Adrenal gland (tissue), 12 donors: ENCODE results near the gene DHCR24. TPM values are rescaled to one million over a fixed set of nuclear protein-coding genes. Genes with fewer than 3 reads are reported as not detected.

ENCODE experiments used
- DNase-seq, 7 donors: peaks; one replicate each; pipeline ENCODE4 v3.0.0-alpha.2; 2019 to 2020
- H3K27ac ChIP-seq, 5 donors: fragments of 200-600 bp; sonication (generic) in 4 of 5; 1 replicate in 3 of 5; 2 replicates in 2 of 5; pipeline versions ENCODE4 v1.5.1 to v1.8.0; 2016 to 2020; ENCODE audit warnings: mild to moderate bottlenecking in 1 of 5
- H3K27me3 ChIP-seq: fragments of 200-600 bp; 2 replicates; pipeline ENCODE4 v1.8.0; 2021
- H3K36me3 ChIP-seq, 2 donors: fragments of 200-600 bp; replicated peaks in 1 of 2; 1 replicate in 1 of 2; 2 replicates in 1 of 2; pipeline versions ENCODE4 v1.5.1 to v1.8.0; 2018 to 2022
- H3K4me1 ChIP-seq, 2 donors: fragments of 200-600 bp; replicated peaks in 1 of 2; 1 replicate in 1 of 2; 2 replicates in 1 of 2; pipeline versions ENCODE4 v1.5.1 to v1.8.0; 2018 to 2021
- H3K4me3 ChIP-seq, 4 donors: fragments of 200-600 bp; sonication (generic) in 3 of 4; one replicate each; pipeline ENCODE4 v1.5.1; 2016 to 2018
- H3K9me3 ChIP-seq, 3 donors: fragments of 200-600 bp; sonication (generic) in 1 of 3; replicated peaks in 1 of 3; 1 replicate in 2 of 3; 2 replicates in 1 of 3; pipeline versions ENCODE4 v1.5.1 to v1.8.0; 2016 to 2021
- CTCF ChIP-seq, 6 experiments: fragments of 450-650 bp in 4 of 6; fragments of 200-600 bp in 2 of 6; sonication (generic) in 1 of 6; IDR thresholded peaks; 1 replicate in 5 of 6; 2 replicates in 1 of 6; pipeline versions ENCODE4 v1.5.1 to v1.8.0; 2016 to 2021; ENCODE audit warnings: antibody characterized with exemption in 6 of 6, mild to moderate bottlenecking in 2 of 6, moderate library complexity in 1 of 6
- POLR2A ChIP-seq, 2 donors: fragments of 450-650 bp; IDR thresholded peaks; one replicate each; pipeline ENCODE4 v1.6.1; 2017; ENCODE audit warnings: antibody characterized with exemption in 2 of 2, mild to moderate bottlenecking in 2 of 2, moderate library complexity in 1 of 2
- WGBS, 4 donors: extraction: QIAGEN DNeasy Blood & Tissue Kit in 2 of 4; methylation state at CpG; one replicate each; pipeline versions ENCODE4 v1.1.5 to v1.1.7; 2013 to 2017; 5-methylcytosine and 5-hydroxymethylcytosine counted together
- intact Hi-C, 2 donors: fragments of 100-400 bp; cut with DNase I; formaldehyde crosslinking; loops; one replicate each; pipeline versions ENCODE4 v1.14.1 to v1.15.0; 2022 to 2023
- polyA plus RNA-seq, 3 donors: library from polyadenylated mRNA; stranded (reverse); fragments of 200-250 nt in 2 of 3; fragments of 350-450 nt in 1 of 3; fragmentation: Illumina TruSeq in 1 of 3; extraction: RNeasy Lipid Tissue Mini Kit (QIAGEN cat#74804) in 1 of 3; gene quantifications; one replicate each; pipeline ENCODE4 v1.2.3, GENCODE V29; 2013 to 2014
- total RNA-seq, 9 donors: library from RNA; depleted of rRNA in 4 of 9; stranded (reverse); fragments of >200 nt in 4 of 9; fragments of 120-200 nt in 1 of 9; fragmentation: NEBNext Ultra II Directional in 1 of 9; extraction: Animal tissue kit (Norgen Biotek cat#: 25700) in 1 of 9; gene quantifications; one replicate each; pipeline versions ENCODE4 v1.1.0 to v1.2.4, GENCODE V29; 2013 to 2023
- donor health status: healthy with polysubstance abuse.
- donor health status: Bipolar disorder and iron deficiency.
- donor health status: DM: yes; HTN: yes; CAD: no.
- donor health status: DM: no; HTN: no; CAD: no.
- donor health status: DM: no; HTN: no; CAD: no.
- donor health status: DM: yes; HTN: yes; CAD: no.

DHCR24 gene
- total and polyA plus RNA-seq, 12 donors: 138 to 4,801 (median 2,741) TPM

- peak in 1 of 7 donors; percentile 31 for DNase-seq
Measured at GRCh38 chr1:54839824-54840223, 47.2 kb downstream of the DHCR24 start.

GRCh38 chr1:54838565-54839180, 48.3 kb downstream of the DHCR24 start:
- WGBS, 4 donors: 77 to 87% (median 83%) methylated on average over 5 of the region's 5 CpGs
- DNase-seq: peak in 1 of 7 donors; percentile 29

More at GRCh38 chr1:54839824-54840223, 47.2 kb downstream of the DHCR24 start:
- Histone ChIP-seq H3K36me3 (no peaks in the 10 kb centered on the region), H3K4me1 (no peaks in the 10 kb centered on the region), H3K27me3 (no peaks in the 10 kb centered on the region), H3K9me3 (no peaks in the 10 kb centered on the region), H3K4me3 (no peak overlapping the region), H3K27ac (no peak overlapping the region)
- 53 to 68% (median 57%) methylated on average over 2 of the region's 2 CpGs for WGBS, 4 donors
- TF ChIP-seq POLR2A (IDR thresholded peaks at IDR 0.05): no peak
- no peak for TF ChIP-seq CTCF (IDR thresholded peaks at IDR 0.05)
- intact Hi-C loops: no loop called here

GRCh38 chr1:54837002-54837853, 49.8 kb downstream of the DHCR24 start:
- H3K9me3 ChIP-seq: no peaks in the 10 kb centered on the region
- H3K27me3 ChIP-seq: no peaks in the 10 kb centered on the region
- H3K4me1 ChIP-seq: no peaks in the 10 kb centered on the region
- peak in 1 of 7 donors; percentile 34 for DNase-seq
- intact Hi-C loops: no loop called here
- TF ChIP-seq POLR2A (IDR thresholded peaks at IDR 0.05) (no peak), CTCF (IDR thresholded peaks at IDR 0.05) (no peak)
- no peak overlapping the region for H3K27ac ChIP-seq
- H3K36me3 ChIP-seq: no peaks in the 10 kb centered on the region
- WGBS, 4 donors: 69 to 76% (median 74%) methylated on average over 4 to 6 of the region's 6 CpGs
- H3K4me3 ChIP-seq: no peak overlapping the region

More at GRCh38 chr1:54838565-54839180, 48.3 kb downstream of the DHCR24 start:
- intact Hi-C loops: no loop called here
- no peak overlapping the region for H3K4me3 ChIP-seq
- H3K4me1 ChIP-seq: no peaks in the 10 kb centered on the region
- H3K36me3 ChIP-seq: no peaks in the 10 kb centered on the region
- no peak for TF ChIP-seq POLR2A (IDR thresholded peaks at IDR 0.05)
- no peak for TF ChIP-seq CTCF (IDR thresholded peaks at IDR 0.05)
- H3K9me3 ChIP-seq: no peaks in the 10 kb centered on the region
- no peak overlapping the region for H3K27ac ChIP-seq
- no peaks in the 10 kb centered on the region for H3K27me3 ChIP-seq

- peak in 1 of 7 donors; percentile 27 for DNase-seq
- Histone ChIP-seq H3K4me3 (no peak overlapping the region), H3K36me3 (no peaks in the 10 kb centered on the region), H3K9me3 (no peaks in the 10 kb centered on the region), H3K27ac (no peak overlapping the region), H3K4me1 (no peaks in the 10 kb centered on the region), H3K27me3 (no peaks in the 10 kb centered on the region)
- intact Hi-C loops: no loop called here
- 85 to 88% (median 87%) methylated on average over 8 of the region's 8 CpGs for WGBS, 4 donors
- TF ChIP-seq CTCF (IDR thresholded peaks at IDR 0.05) (no peak), POLR2A (IDR thresholded peaks at IDR 0.05) (no peak)
Measured at GRCh38 chr1:54836594-54836993, 50.4 kb downstream of the DHCR24 start.
